Measurements from ENCODE around the gene ATRN. TPM values are rescaled to one million over a fixed set of nuclear protein-coding genes. Genes with fewer than 3 reads are reported as not detected.

ATRN gene
- total RNA-seq, 2 experiments from 2014 or later = 10.9 to 11.6 TPM

Other genes starting within 250 kb of the ATRN start
- gene SLC4A11, start 231.8 kb upstream of the ATRN start, total RNA-seq = 1 to 10 TPM; 3.9 to 4.0 TPM
- 1 to 10 TPM; 2.2 to 2.3 TPM for gene DNAAF9, start 63.3 kb upstream of the ATRN start, total RNA-seq
- not detected for gene GFRA4, start 192.4 kb downstream of the ATRN start, total RNA-seq
- not detected for gene ADAM33, start 211.0 kb downstream of the ATRN start, total RNA-seq
- not detected for gene SIGLEC1, start 241.6 kb downstream of the ATRN start, total RNA-seq